OCI-LY7 (cell line): Measurements from ENCODE around the gene PITPNC1. TPM values are rescaled to one million over a fixed set of nuclear protein-coding genes. Genes with fewer than 3 reads are reported as not detected.

Experiments used
- BruUV-seq: library from RNA; stranded (reverse); fragments of 400-500 nt; replicated peaks from 2 replicates; lab custom pipeline; 2021; lab: Mats Ljungman, UMichigan
- CTCF ChIA-PET: fragments of 300-600 bp; sonication (Branson Sonifier 250); formaldehyde crosslinking; loops from one replicate; lab custom pipeline; 2022; ENCODE audit warnings: antibody characterized with exemption; ENCODE audit not compliant: unreplicated experiment; lab: Charles Lee
- POLR2A ChIA-PET: fragments of 300-600 bp; sonication (Branson Sonifier 250); formaldehyde crosslinking; loops from one replicate; lab custom pipeline; 2022; ENCODE audit warnings: antibody characterized with exemption; lab: Charles Lee
- DNase-seq: peaks from one replicate; pipeline ENCODE4 v3.0.0-alpha.2; 2015; ENCODE audit warnings: low spot score
- H2AFZ ChIP-seq: fragments of 200-600 bp; sonication (generic), shearing (Covaris generic); 2 replicates; pipeline ENCODE4 v1.6.1; 2014; ENCODE audit warnings: mild to moderate bottlenecking, antibody characterized with exemption, low read length, moderate library complexity
- H3K27ac ChIP-seq: fragments of 200-600 bp; sonication (generic); 2 replicates; pipeline ENCODE4 v1.5.1; 2014; ENCODE audit warnings: mixed run types, low read depth, mild to moderate bottlenecking, moderate library complexity, low read length, inconsistent platforms; ENCODE audit not compliant: poor library complexity, severe bottlenecking
- H3K36me3 ChIP-seq: fragments of 200-600 bp; sonication (generic); 2 replicates; pipeline ENCODE4 v1.6.1; 2014; ENCODE audit warnings: mild to moderate bottlenecking, antibody characterized with exemption, low read length, moderate library complexity, mixed read lengths; ENCODE audit not compliant: insufficient read depth
- H3K4me1 ChIP-seq: fragments of 200-600 bp; sonication (generic); 2 replicates; pipeline ENCODE4 v1.5.1; 2014; ENCODE audit warnings: mild to moderate bottlenecking, low read length; ENCODE audit not compliant: insufficient read depth, poor library complexity, severe bottlenecking
- H3K4me2 ChIP-seq: fragments of 200-600 bp; sonication (generic); 2 replicates; pipeline ENCODE4 v1.6.1; 2014; ENCODE audit warnings: mild to moderate bottlenecking, low read length
- H3K4me3 ChIP-seq: fragments of 200-600 bp; sonication (generic); 2 replicates; pipeline ENCODE4 v1.5.1; 2014; ENCODE audit warnings: mild to moderate bottlenecking, low read depth, low read length; ENCODE audit not compliant: poor library complexity, severe bottlenecking
- H3K79me2 ChIP-seq: fragments of 200-600 bp; sonication (generic); 2 replicates; pipeline ENCODE4 v1.6.1; 2016; ENCODE audit warnings: low read depth, mild to moderate bottlenecking, low read length, moderate library complexity, mixed read lengths; ENCODE audit not compliant: insufficient read depth
- H3K9me2 ChIP-seq: fragments of 200-600 bp; sonication (generic); 2 replicates; pipeline ENCODE4 v1.6.1; 2016; ENCODE audit warnings: mild to moderate bottlenecking, low read length, mixed read lengths; ENCODE audit not compliant: insufficient read depth
- H3K9me3 ChIP-seq: fragments of 200-600 bp; sonication (generic); 2 replicates; pipeline ENCODE4 v1.6.1; 2014; ENCODE audit warnings: mild to moderate bottlenecking, mixed run types, low read length, mixed read lengths
- H4K20me1 ChIP-seq: fragments of 200-600 bp; sonication (generic); 2 replicates; pipeline ENCODE4 v1.6.1; 2014; ENCODE audit warnings: mild to moderate bottlenecking, antibody characterized with exemption, low read length, moderate library complexity, mixed read lengths; ENCODE audit not compliant: insufficient read depth
- EZH2phosphoT487 ChIP-seq: fragments of 200-600 bp; sonication (generic); IDR thresholded peaks from 2 replicates; pipeline ENCODE4 v1.6.1; 2018; ENCODE audit warnings: low read depth, borderline replicate concordance, mild to moderate bottlenecking, mixed run types, antibody characterized with exemption, low read length, moderate library complexity, mixed read lengths
- intact Hi-C: fragments of 100-400 bp; cut with micrococcal nuclease; formaldehyde crosslinking; loops from one replicate; pipeline ENCODE4 v1.10.0; 2022; ENCODE audit not compliant: unreplicated experiment
- total RNA-seq, 2 experiments: library from RNA; depleted of rRNA in 1 of 2; stranded (reverse); fragments of >200 nt in 1 of 2; shearing (Covaris generic) in 1 of 2; gene quantifications; 2 replicates each; pipeline ENCODE4 v1.2.3, GENCODE V29; 2014 to 2022
- TF ChIP-seq, protein P1 (sequence below): fragments of 200-600 bp; sonication (generic); conservative IDR thresholded peaks from 2 replicates; pipeline ENCODE4 v1.5.1; 2014; ENCODE audit warnings: mild to moderate bottlenecking, antibody characterized with exemption, low read length, moderate library complexity, mixed read lengths

The PITPNC1 gene
- total RNA-seq, 2 experiments from 2014 or later: 14.3 to 21.1 TPM

DNA sequence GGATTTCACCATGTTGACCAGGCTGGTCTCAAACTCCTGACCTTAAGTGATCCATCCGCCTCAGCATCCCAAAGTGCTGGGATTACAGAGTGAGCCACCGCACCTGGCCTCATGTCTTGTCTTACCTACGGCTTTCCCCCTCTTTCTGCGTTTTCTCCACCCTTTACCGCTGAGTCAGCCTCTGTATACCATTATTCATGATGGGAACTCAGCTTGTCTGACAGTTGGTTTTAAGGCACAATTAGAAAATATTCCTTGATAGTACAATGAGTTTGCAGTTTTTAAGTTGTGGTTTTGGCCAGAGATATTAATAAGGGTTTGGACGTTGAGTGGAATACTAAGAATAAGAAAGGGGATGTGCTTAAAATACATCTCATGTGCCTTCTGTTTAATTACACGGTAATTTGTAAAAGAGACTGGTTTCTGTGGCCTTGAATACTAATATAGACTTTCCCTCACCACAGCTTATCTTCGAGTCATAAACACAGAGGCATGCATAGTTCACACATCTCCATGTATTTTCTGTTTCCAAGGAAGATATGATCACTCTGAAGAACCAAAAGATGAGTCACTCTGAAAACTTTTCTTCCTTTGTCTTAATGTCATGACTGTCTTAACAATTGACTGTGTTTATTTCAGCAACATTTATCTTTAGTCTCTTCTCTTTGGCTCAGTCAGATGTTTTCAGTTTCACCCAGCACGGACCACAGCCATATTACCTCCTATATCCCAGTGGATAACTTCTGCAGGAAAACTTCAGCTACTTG, 54.4 kb downstream of the PITPNC1 start:
- BruUV-seq: no TSS peak
- no peak for DNase-seq

DNA sequence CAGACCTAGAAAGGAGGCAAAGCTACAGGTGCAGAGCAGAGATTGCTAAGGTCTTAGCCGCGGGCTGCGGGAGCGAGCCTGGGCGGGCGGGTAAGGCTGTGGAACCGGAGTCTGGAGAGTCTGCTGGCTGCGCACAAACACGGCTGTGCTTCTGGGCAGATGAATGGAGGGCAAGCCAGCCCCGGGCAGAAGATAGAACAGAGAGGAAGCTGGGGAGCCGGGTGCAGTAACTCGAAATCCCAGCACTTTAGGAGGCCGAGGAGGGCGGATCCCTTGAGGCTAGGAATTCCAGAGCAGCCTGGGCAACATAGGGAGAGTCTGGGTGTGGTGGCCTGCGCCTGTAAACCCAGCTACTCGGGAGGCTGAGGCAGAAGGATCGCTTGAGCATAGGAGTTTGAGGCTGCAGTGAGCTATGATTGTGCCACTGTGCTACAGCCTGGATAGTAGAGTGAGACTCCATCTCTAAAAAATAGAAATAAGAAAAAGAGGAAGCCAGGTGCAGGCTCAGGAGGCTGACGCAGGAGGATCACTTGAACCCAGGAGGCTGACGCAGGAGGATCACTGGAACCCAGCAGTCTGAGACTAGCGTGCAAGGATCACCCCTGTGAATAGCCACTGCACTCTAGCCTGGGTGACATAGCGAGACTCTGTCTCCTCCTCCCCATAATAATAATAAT, 56.3 kb downstream of the PITPNC1 start:
- no peak for TF ChIP-seq EZH2phosphoT487
- TF ChIP-seq, protein P1, sequence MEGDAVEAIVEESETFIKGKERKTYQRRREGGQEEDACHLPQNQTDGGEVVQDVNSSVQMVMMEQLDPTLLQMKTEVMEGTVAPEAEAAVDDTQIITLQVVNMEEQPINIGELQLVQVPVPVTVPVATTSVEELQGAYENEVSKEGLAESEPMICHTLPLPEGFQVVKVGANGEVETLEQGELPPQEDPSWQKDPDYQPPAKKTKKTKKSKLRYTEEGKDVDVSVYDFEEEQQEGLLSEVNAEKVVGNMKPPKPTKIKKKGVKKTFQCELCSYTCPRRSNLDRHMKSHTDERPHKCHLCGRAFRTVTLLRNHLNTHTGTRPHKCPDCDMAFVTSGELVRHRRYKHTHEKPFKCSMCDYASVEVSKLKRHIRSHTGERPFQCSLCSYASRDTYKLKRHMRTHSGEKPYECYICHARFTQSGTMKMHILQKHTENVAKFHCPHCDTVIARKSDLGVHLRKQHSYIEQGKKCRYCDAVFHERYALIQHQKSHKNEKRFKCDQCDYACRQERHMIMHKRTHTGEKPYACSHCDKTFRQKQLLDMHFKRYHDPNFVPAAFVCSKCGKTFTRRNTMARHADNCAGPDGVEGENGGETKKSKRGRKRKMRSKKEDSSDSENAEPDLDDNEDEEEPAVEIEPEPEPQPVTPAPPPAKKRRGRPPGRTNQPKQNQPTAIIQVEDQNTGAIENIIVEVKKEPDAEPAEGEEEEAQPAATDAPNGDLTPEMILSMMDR: no peak
- H3K4me3 ChIP-seq: no peak overlapping the region
- no peak overlapping the region for H3K27ac ChIP-seq
- intact Hi-C loops: no loop called here
- DNase-seq: no peak
- no peaks in the 10 kb centered on the region for H3K9me2 ChIP-seq
- H4K20me1 ChIP-seq: no peaks in the 10 kb centered on the region
- H3K4me2 ChIP-seq: no peak overlapping the region
- H3K79me2 ChIP-seq: no peaks in the 10 kb centered on the region
- no peaks in the 10 kb centered on the region for H3K36me3 ChIP-seq
- ChIA-PET POLR2A (no interaction called here), CTCF (no interaction called here)
- BruUV-seq: no TSS peak
- H2AFZ ChIP-seq: no peak overlapping the region
- peaks cover 7% of the 10 kb centered on the region for H3K4me1 ChIP-seq
- no peaks in the 10 kb centered on the region for H3K9me3 ChIP-seq

More for the DNA sequence above, 54.4 kb downstream of the PITPNC1 start:
- H3K4me3 ChIP-seq: no peak overlapping the region
- H4K20me1 ChIP-seq: no peaks in the 10 kb centered on the region
- no peaks in the 10 kb centered on the region for H3K9me3 ChIP-seq
- no peaks in the 10 kb centered on the region for H3K36me3 ChIP-seq
- H3K4me2 ChIP-seq: no peak overlapping the region
- H3K79me2 ChIP-seq: no peaks in the 10 kb centered on the region
- no peak overlapping the region for H3K27ac ChIP-seq
- POLR2A ChIA-PET: interaction anchor here (0.5 kb wide), 1 partner anchor 200 kb away, joined by 3 read pairs; no protein-coding TSS in a partner anchor
- H3K4me1 ChIP-seq: peaks cover 7% of the 10 kb centered on the region
- H2AFZ ChIP-seq: no peak overlapping the region
- CTCF ChIA-PET: interaction anchor here (0.5 kb wide), 1 partner anchor 59 kb away, joined by 3 read pairs; no protein-coding TSS in a partner anchor
- no peaks in the 10 kb centered on the region for H3K9me2 ChIP-seq
- no peak for TF ChIP-seq EZH2phosphoT487
- TF ChIP-seq, protein P1: no peak
- intact Hi-C loops: no loop called here
